ENCODE results near the gene GDF2.

GRCh38 chr10:47372726-47373125 is 50.5 kb downstream of the GDF2 start:
- TF ChIP-seq CTCF (IDR thresholded peaks at IDR 0.05 in 4 of 5, conservative IDR thresholded peaks at IDR 0.05 in 1 of 5): no peak
- no peak for TF ChIP-seq POLR2A (IDR thresholded peaks at IDR 0.05)
